Common myeloid progenitor, CD34-positive (primary cell): ENCODE results near the gene FBRS. TPM values are rescaled to one million over a fixed set of nuclear protein-coding genes. Genes with fewer than 3 reads are reported as not detected.

Source experiments
- CTCF ChIA-PET: fragments of 350-600 bp; sonication (Branson Sonifier 250); formaldehyde crosslinking; loops from one replicate; lab custom pipeline; 2021; ENCODE audit warnings: antibody characterized with exemption; lab: Charles Lee
- POLR2A ChIA-PET: fragments of 350-600 bp; sonication (Branson Sonifier 250); formaldehyde crosslinking; loops from one replicate; lab custom pipeline; 2021; ENCODE audit warnings: antibody characterized with exemption; lab: Charles Lee
- DNase-seq, 3 donors: peaks; one replicate each; pipeline versions ENCODE4 v3.0.0 to v3.0.0-alpha.2; 2013
- H3K27ac ChIP-seq, 2 experiments: 1 replicate in 1 of 2; 2 replicates in 1 of 2; pipeline ENCODE4 v1.7.0; 2013; ENCODE audit warnings: inconsistent platforms in 2 of 2, low read length in 2 of 2, mild to moderate bottlenecking in 2 of 2, low read depth in 1 of 2, moderate library complexity in 1 of 2; ENCODE audit not compliant: severe bottlenecking in 2 of 2, insufficient read depth in 1 of 2, poor library complexity in 1 of 2
- H3K27me3 ChIP-seq, 5 experiments: replicated peaks in 2 of 5; 1 replicate in 3 of 5; 2 replicates in 2 of 5; pipeline versions ENCODE4 v1.6.1 to v1.7.0; 2013; ENCODE audit warnings: low read length in 4 of 5, mild to moderate bottlenecking in 2 of 5, moderate library complexity in 2 of 5, inconsistent platforms in 1 of 5; ENCODE audit not compliant: insufficient read depth in 5 of 5, control insufficient read depth in 4 of 5
- H3K36me3 ChIP-seq, 4 experiments: 1 replicate in 2 of 4; 2 replicates in 2 of 4; pipeline versions ENCODE4 v1.6.1 to v1.7.0; 2013; ENCODE audit warnings: low read length in 3 of 4, control low read depth in 1 of 4, mild to moderate bottlenecking in 1 of 4; ENCODE audit not compliant: control insufficient read depth in 4 of 4, insufficient read depth in 4 of 4
- H3K4me1 ChIP-seq, 4 experiments: 1 replicate in 3 of 4; 2 replicates in 1 of 4; pipeline versions ENCODE4 v1.6.1 to v1.7.1; 2013; ENCODE audit warnings: low read length in 3 of 4, mild to moderate bottlenecking in 3 of 4, control low read depth in 1 of 4, inconsistent platforms in 1 of 4, moderate library complexity in 1 of 4; ENCODE audit not compliant: control insufficient read depth in 4 of 4, insufficient read depth in 4 of 4; ENCODE audit errors: control extremely low read depth in 1 of 4
- H3K4me3 ChIP-seq, 7 experiments: 1 replicate in 4 of 7; 2 replicates in 3 of 7; pipeline versions ENCODE4 v1.5.1 to v1.7.0; 2013; ENCODE audit warnings: mild to moderate bottlenecking in 7 of 7, low read length in 6 of 7, moderate library complexity in 6 of 7, inconsistent platforms in 2 of 7, low read depth in 2 of 7, control low read depth in 1 of 7; ENCODE audit not compliant: insufficient read depth in 4 of 7, control insufficient read depth in 1 of 7; ENCODE audit errors: extremely low read depth in 1 of 7
- H3K9me3 ChIP-seq, 5 experiments: 1 replicate in 4 of 5; 2 replicates in 1 of 5; pipeline versions ENCODE4 v1.6.1 to v1.7.1; 2013; ENCODE audit warnings: low read length in 4 of 5, mild to moderate bottlenecking in 2 of 5, inconsistent platforms in 1 of 5, low read depth in 1 of 5, moderate library complexity in 1 of 5; ENCODE audit not compliant: control insufficient read depth in 4 of 5, insufficient read depth in 2 of 5; ENCODE audit errors: control extremely low read depth in 1 of 5
- WGBS: methylation state at CpG from one replicate; pipeline ENCODE4 v1.1.5; 2013; ENCODE audit not compliant: insufficient coverage; 5-methylcytosine and 5-hydroxymethylcytosine counted together
- polyA plus RNA-seq: library from polyadenylated mRNA; unstranded; fragments of 120-200 nt; gene quantifications from one replicate; pipeline ENCODE4 v1.2.1, GENCODE V29; 2013

FBRS gene
- 83.8 TPM for polyA plus RNA-seq

GRCh38 chr16:30657866-30658730, at the start of gene FBRS:
FBRS (plus strand) TSS chr16:30658431; CDS start chr16:30659519, 1,088 bp downstream.
- CTCF ChIA-PET = interaction anchor here (0.6 to 4.6 kb wide), 9 partner anchors 9 to 197 kb away, joined by 3 to 31 read pairs (median 3); no protein-coding TSS in a partner anchor
- Histone ChIP-seq H3K27me3 (no peaks in the 10 kb centered on the region), H3K9me3 (no peaks in the 10 kb centered on the region), H3K4me1 (peaks cover 8 to 38% (median 35%) of the 10 kb centered on the region in 4 experiments), H3K4me3 (peak within 1 kb of the TSS; percentile 86 to 94 (median 90)), H3K36me3 (peaks cover 13 to 59% (median 52%) of the 10 kb centered on the region in 4 experiments), H3K27ac (peak within 1 kb of the TSS; percentile 100)
- under 1% methylated on average over 61 of the region's 86 CpGs for WGBS
- DNase-seq = peak; percentile 100
- POLR2A ChIA-PET = interaction anchor here (1.0 to 4.4 kb wide), 7 partner anchors 8 to 244 kb away, joined by 3 to 43 read pairs (median 6); partner anchors contain the start of genes PRR14 and SRCAP

GRCh38 chr16:30609002-30609925, 49.0 kb upstream of the FBRS start:
- Histone ChIP-seq H3K36me3 (peaks cover under 1 to 21% (median 16%) of the 10 kb centered on the region in 4 experiments), H3K27ac (peak overlapping the region; percentile 97 to 98), H3K27me3 (no peaks in the 10 kb centered on the region), H3K9me3 (no peaks in the 10 kb centered on the region), H3K4me3 (peak overlapping the region; percentile 71 to 96 (median 87)), H3K4me1 (peaks cover 1 to 20% (median 11%) of the 10 kb centered on the region in 4 experiments)
- ChIA-PET CTCF (interaction anchor here (1.0 to 14.5 kb wide), 7 partner anchors 8 to 74 kb away, joined by 3 to 144 read pairs (median 5); no protein-coding TSS in a partner anchor), POLR2A (interaction anchor here (0.6 kb wide), 1 partner anchor 162 kb away, joined by 3 read pairs; no protein-coding TSS in a partner anchor)
- WGBS = 2% methylated on average over 26 of the region's 40 CpGs
- DNase-seq = peak; percentile 25 to 64 (median 55)

- Histone ChIP-seq H3K27ac (peak within 1 kb of the TSS; percentile 97 to 98), H3K4me1 (peaks cover 1 to 20% (median 11%) of the 10 kb centered on the region in 4 experiments), H3K4me3 (peak within 1 kb of the TSS; percentile 71 to 96 (median 87)), H3K36me3 (peaks cover 0 to 12% (median 7%) of the 10 kb centered on the region in 4 experiments), H3K9me3 (no peaks in the 10 kb centered on the region), H3K27me3 (no peaks in the 10 kb centered on the region)
- DNase-seq = peak; percentile 96 to 97 (median 97)
- ChIA-PET CTCF (interaction anchor here (0.7 to 14.5 kb wide), 8 partner anchors 9 to 46 kb away, joined by 3 to 144 read pairs (median 4); no protein-coding TSS in a partner anchor), POLR2A (interaction anchor here (0.7 to 1.0 kb wide), 3 partner anchors 15 to 113 kb away, joined by 3 to 4 read pairs (median 3); partner anchors contain the start of gene ZNF785)
- under 1% methylated on average over 51 of the region's 63 CpGs for WGBS
These were observed 48.0 kb upstream of the FBRS start, which contains the start of gene ZNF689 for GRCh38 chr16:30609926-30610839. ZNF689 (minus strand) TSS chr16:30610389; CDS start chr16:30610041, 348 bp downstream.

- Histone ChIP-seq H3K4me1 (peaks cover under 1 to 14% (median 7%) of the 10 kb centered on the region in 4 experiments), H3K36me3 (no peaks in the 10 kb centered on the region), H3K9me3 (no peaks in the 10 kb centered on the region), H3K4me3 (no peak overlapping the region), H3K27me3 (no peaks in the 10 kb centered on the region), H3K27ac (no peak overlapping the region)
- WGBS = 69% methylated on average over 8 of the region's 12 CpGs
- ChIA-PET CTCF (interaction anchor here (0.8 to 14.5 kb wide), 17 partner anchors 9 to 250 kb away, joined by 3 to 144 read pairs (median 4); partner anchors contain the start of genes ZNF48, ZNF747 and ZNF764), POLR2A (no interaction called here)
- DNase-seq = peak; percentile 58 to 80 (median 77)
These were observed 42.7 kb upstream of the FBRS start for GRCh38 chr16:30615358-30616091.

DNA sequence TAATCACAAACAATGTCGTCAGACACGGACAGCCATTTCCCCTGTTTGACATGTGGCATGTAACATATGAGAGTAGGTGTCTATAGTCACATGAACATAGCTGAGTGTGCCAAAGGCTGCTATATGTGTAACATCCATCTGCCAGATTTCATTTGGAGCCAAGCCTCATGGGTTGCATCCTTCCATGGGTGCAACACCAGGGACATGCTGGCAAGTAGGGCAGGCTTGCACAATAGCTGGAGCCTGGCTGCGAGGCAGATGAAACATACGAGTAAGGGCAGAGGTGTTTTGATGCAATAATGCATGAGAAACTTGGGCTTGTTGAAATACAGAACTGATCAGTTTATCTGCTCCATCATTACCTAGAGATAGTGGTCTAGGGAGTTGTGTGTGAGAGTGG, 39.0 kb upstream of the FBRS start:
- Histone ChIP-seq H3K27me3 (peaks cover 0 to 2% (median 0%) of the 10 kb centered on the region in 5 experiments), H3K4me1 (peaks cover 0 to 8% (median 5%) of the 10 kb centered on the region in 4 experiments), H3K9me3 (peaks cover 0 to 3% (median 2%) of the 10 kb centered on the region in 5 experiments), H3K4me3 (no peak overlapping the region), H3K27ac (no peak overlapping the region), H3K36me3 (no peaks in the 10 kb centered on the region)
- WGBS = 94% methylated on average over 4 of the region's 4 CpGs
- POLR2A ChIA-PET = no interaction called here
- DNase-seq = no peak
- CTCF ChIA-PET = interaction anchor here (0.9 to 14.5 kb wide), 5 partner anchors 8 to 189 kb away, joined by 4 to 144 read pairs (median 6); partner anchors contain the start of genes DCTPP1 and ZNF689
